Kidney epithelial cell (primary cell): ENCODE results near the gene CRISPLD2. TPM values are rescaled to one million over a fixed set of nuclear protein-coding genes. Genes with fewer than 3 reads are reported as not detected.

Source experiments
- DNase-seq: peaks from one replicate; pipeline ENCODE4 v3.0.0-alpha.2; 2010; ENCODE audit warnings: low read depth
- H3K27me3 ChIP-seq: 2 replicates; pipeline ENCODE4 v1.6.0; 2011; ENCODE audit warnings: low read length; ENCODE audit not compliant: control insufficient read depth, insufficient read depth
- H3K36me3 ChIP-seq: 2 replicates; pipeline ENCODE4 v1.5.1; 2011; ENCODE audit warnings: low read length; ENCODE audit not compliant: control insufficient read depth, insufficient read depth
- H3K4me3 ChIP-seq: 2 replicates; pipeline ENCODE4 v1.5.1; 2011; ENCODE audit warnings: low read depth, mild to moderate bottlenecking, control low read depth, low read length
- total RNA-seq: library from RNA; depleted of rRNA; stranded (reverse); fragments of >200 nt; gene quantifications from 2 replicates; pipeline ENCODE4 v1.2.3, GENCODE V29; 2015
- TF ChIP-seq, protein P1 (sequence below): IDR thresholded peaks from 2 replicates; pipeline ENCODE4 v1.5.1; 2011; ENCODE audit warnings: mild to moderate bottlenecking, moderate library complexity, low read length, control low read depth, inconsistent platforms; ENCODE audit not compliant: insufficient read depth, poor library complexity, severe bottlenecking

Gene CRISPLD2
- total RNA-seq, 1 donor from 2014 or later, result 2.5 TPM

DNA sequence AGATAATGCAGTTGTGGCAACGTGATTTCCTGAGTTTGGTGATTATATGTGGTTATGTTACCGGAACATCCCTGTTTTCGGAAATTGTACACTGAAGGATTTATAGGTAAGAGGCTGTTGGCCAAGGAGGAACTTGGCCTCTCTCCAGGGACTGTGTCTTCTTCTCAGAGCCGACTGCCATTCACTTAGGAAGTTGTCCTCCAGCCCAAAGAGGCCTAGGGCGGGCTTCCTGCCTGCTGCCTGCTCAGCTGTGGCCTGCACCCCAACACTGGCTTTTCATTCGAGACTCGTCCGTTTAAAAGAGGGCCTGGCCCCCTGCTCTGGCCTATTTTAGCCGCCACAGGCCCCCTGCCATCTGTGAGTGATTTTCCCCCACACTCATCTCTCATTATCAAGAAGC, 127.2 kb downstream of the CRISPLD2 start:
- Histone ChIP-seq H3K36me3 (no peaks in the 10 kb centered on the region), H3K4me3 (no peak overlapping the region), H3K27me3 (no peaks in the 10 kb centered on the region)
- TF ChIP-seq, protein P1, sequence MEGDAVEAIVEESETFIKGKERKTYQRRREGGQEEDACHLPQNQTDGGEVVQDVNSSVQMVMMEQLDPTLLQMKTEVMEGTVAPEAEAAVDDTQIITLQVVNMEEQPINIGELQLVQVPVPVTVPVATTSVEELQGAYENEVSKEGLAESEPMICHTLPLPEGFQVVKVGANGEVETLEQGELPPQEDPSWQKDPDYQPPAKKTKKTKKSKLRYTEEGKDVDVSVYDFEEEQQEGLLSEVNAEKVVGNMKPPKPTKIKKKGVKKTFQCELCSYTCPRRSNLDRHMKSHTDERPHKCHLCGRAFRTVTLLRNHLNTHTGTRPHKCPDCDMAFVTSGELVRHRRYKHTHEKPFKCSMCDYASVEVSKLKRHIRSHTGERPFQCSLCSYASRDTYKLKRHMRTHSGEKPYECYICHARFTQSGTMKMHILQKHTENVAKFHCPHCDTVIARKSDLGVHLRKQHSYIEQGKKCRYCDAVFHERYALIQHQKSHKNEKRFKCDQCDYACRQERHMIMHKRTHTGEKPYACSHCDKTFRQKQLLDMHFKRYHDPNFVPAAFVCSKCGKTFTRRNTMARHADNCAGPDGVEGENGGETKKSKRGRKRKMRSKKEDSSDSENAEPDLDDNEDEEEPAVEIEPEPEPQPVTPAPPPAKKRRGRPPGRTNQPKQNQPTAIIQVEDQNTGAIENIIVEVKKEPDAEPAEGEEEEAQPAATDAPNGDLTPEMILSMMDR, result no peak
- no peak for DNase-seq

DNA sequence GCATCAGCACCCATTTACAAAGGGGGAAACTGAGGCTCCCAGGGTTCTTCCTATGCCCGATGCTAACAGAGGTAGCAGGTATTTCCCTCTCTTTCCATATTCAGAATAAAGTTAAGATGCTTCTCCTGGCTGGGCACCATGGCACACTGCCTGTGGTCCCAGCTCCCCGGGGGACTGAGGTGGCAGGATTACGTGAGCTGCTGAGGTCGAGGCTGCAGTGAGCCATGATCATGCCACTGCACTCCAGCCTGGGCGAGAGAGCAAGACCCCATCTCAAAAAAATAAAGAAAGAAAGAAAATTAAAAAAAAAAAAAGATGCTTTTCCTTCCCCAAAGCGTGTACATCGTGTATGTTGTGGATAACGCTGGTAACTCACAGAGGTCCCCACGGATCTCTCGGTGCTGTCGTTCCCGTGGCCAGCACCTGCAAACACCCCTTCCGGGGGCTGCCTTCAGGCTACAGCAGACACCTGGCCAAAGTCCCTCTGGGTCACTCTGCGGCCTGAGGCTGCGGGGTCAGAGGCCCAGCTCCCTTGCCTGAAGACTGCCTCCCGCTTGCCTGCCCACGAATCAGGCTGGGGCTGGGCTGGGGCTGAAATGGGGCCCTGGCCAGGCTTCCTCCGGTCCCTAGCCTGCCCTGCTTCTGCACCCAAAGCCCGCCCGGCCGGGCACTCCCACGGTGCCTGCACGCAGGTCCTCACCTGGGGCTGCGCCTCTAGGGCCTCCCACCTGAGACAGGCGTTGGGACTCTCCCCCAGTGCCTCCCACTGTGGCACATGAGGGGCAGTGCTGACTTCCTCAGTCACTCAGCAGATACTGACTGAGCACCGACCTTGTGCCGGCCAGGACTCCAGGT, 128.4 kb downstream of the CRISPLD2 start:
- TF ChIP-seq, protein P1, result no peak
- Histone ChIP-seq H3K36me3 (no peaks in the 10 kb centered on the region), H3K4me3 (no peak overlapping the region), H3K27me3 (no peaks in the 10 kb centered on the region)
- no peak for DNase-seq

DNA sequence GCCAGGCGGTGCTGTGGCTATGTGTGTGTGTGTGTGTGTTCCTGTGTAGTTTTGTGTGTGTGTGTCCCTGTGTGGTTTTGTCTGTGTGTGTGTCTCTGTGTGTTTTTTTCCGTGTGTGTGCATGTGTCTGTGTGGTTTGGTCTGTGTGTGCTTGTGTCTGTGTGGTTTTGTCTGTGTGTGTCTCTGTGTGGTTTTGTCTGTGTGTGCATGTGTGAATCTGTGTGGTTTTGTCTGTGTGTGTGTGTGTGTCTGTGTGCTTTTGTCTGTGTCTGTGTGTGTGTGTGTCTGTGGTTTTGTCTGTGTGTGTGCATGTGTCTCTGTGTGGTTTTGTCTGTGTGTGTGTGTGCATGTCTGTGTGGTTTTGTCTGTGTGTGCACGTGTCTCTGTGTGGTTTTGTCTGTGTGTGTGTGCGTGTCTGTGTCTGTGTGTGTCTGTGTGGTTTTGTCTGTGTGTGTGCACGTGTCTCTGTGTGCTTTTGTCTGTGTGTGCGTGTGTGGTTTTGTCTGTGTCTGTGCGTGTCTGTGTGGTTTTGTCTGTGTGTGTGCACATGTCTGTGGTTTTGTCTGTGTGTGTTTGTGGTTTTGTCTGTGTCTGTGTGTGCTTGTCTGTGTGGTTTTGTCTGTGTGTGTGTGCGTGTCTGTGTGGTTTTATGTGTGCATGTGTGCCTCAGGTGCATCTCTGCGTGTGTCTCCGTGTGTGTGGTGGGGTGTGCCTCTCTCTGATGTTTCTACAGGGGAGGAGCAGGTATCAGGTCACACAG, 129.2 kb downstream of the CRISPLD2 start:
- TF ChIP-seq, protein P1, result no peak
- DNase-seq, result no peak
- no peaks in the 10 kb centered on the region for H3K36me3 ChIP-seq
- no peak overlapping the region for H3K4me3 ChIP-seq
- no peaks in the 10 kb centered on the region for H3K27me3 ChIP-seq

DNA sequence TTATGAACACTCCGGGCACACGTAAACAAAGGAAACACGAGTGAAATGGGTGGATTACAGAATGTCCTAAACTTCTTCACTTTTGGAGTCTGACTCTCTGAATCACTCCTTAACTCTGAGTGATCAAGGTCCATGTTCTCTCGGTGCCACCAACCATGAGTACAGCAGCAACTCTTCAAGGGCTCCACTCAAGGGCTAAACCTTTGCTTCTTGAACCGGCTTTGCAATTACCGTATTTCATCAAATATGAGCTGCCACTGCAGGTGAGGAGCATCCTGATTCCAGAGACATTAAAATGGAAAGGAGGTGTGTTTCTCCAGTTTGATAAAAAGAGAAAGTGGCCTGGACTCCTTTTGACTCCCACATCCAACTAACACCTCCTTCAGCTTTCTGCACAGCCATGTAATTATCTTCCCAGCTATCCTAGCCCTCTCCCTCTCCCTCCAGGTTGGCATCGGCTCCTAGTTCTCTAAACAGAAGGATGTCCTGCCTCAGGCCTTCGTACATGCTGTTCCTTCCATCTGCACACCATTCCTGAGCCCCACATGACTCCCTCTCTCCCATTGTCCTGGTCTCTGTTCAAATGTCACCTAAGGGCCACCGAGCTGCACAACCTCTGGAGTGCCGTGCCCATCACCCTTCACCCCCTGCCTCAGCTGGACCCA, 130.1 kb downstream of the CRISPLD2 start:
- H3K4me3 ChIP-seq, result no peak overlapping the region
- no peaks in the 10 kb centered on the region for H3K36me3 ChIP-seq
- TF ChIP-seq, protein P1, result no peak
- H3K27me3 ChIP-seq, result no peaks in the 10 kb centered on the region
- no peak for DNase-seq

DNA sequence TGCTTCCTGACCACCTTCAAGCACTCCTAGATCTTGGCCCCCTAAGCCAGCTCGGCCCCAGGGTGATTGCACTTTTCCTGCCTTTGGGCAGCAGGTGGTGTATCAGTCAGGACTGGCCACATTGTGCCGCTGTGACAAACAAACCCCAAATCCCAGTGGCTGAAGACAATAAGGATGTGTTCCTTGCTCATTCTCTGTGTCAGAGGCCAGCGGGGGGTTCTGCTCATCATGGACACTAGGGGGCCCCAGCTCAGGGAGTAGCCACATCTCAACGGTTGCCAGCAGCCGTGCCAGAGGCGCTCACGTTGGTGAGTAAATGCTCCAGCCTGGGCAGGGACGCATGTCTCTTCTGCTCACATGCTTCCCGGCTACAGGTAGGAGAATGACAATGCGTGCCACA, 131.1 kb downstream of the CRISPLD2 start:
- TF ChIP-seq, protein P1, result no peak
- Histone ChIP-seq H3K36me3 (no peaks in the 10 kb centered on the region), H3K4me3 (no peak overlapping the region), H3K27me3 (no peaks in the 10 kb centered on the region)
- DNase-seq, result no peak
